ENCODE results near the gene KCNJ11.

DNA sequence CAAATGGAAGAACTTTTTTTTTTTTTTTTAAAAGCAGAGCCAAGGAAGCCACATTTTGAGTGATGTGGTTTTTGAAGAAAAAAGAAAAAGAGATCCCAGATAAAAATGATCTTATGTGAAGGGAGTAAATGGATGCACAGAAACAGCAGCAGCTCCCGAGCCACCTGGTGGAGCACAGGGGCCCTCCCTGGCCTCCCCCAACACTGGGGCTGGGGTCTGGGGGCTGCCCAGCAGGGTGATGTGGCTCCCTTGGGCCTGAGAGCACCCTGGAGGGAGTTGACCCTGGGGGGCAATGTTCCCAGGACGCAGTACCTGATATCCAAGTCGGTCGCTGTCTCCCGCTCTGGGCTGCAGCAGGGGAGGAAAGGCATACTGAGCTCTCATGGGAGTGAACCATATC lies 26.5 kb upstream of the KCNJ11 start:
- TF ChIP-seq, protein P1, sequence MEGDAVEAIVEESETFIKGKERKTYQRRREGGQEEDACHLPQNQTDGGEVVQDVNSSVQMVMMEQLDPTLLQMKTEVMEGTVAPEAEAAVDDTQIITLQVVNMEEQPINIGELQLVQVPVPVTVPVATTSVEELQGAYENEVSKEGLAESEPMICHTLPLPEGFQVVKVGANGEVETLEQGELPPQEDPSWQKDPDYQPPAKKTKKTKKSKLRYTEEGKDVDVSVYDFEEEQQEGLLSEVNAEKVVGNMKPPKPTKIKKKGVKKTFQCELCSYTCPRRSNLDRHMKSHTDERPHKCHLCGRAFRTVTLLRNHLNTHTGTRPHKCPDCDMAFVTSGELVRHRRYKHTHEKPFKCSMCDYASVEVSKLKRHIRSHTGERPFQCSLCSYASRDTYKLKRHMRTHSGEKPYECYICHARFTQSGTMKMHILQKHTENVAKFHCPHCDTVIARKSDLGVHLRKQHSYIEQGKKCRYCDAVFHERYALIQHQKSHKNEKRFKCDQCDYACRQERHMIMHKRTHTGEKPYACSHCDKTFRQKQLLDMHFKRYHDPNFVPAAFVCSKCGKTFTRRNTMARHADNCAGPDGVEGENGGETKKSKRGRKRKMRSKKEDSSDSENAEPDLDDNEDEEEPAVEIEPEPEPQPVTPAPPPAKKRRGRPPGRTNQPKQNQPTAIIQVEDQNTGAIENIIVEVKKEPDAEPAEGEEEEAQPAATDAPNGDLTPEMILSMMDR (IDR thresholded peaks at IDR 0.05), result no peak
- TF ChIP-seq POLR2A (IDR thresholded peaks at IDR 0.05), result no peak

Measured in Peyer's patch (tissue), 4 donors.